ENCODE data around the gene PLCG2. TPM values are rescaled to one million over a fixed set of nuclear protein-coding genes. Genes with fewer than 3 reads are reported as not detected.

PLCG2 gene
- total RNA-seq, 2 experiments from 2014 or later = 196 to 485 TPM

- Histone ChIP-seq H4K20me1 (ENCODE audit: insufficient read depth, low read length) (no peaks in the 10 kb centered on the region), H3K9me2 (ENCODE audit: insufficient read depth, low read length) (no peaks in the 10 kb centered on the region), H3K9me3 (ENCODE audit: low read length) (0 out of 2 replicates have a peak, but pooled peaks cover 10% of the 10 kb centered on the region), H3K36me3 (ENCODE audit: insufficient read depth, low read length) (no peaks in the 10 kb centered on the region), H3K4me3 (ENCODE audit: low read depth, low read length, poor library complexity, severe bottlenecking) (no peak overlapping the region), H3K27ac (ENCODE audit: low read depth, low read length, poor library complexity, severe bottlenecking) (no peak overlapping the region), H3K4me1 (ENCODE audit: insufficient read depth, low read length, poor library complexity, severe bottlenecking) (no peaks in the 10 kb centered on the region), H3K4me2 (ENCODE audit: low read length) (no peak overlapping the region), H2AFZ (ENCODE audit: low read length) (no peak overlapping the region), H3K79me2 (ENCODE audit: insufficient read depth, low read depth, low read length) (no peaks in the 10 kb centered on the region)
- no peak for TF ChIP-seq EZH2phosphoT487 (IDR thresholded peaks at IDR 0.05; ENCODE audit: borderline replicate concordance, low read depth, low read length)
- ChIA-PET POLR2A (no interaction called here), CTCF (ENCODE audit: unreplicated experiment) (no interaction called here)
- no peak for DNase-seq (ENCODE audit: low spot score)
- BruUV-seq (replicated peaks) = no TSS peak
- intact Hi-C loops (cut with micrococcal nuclease; ENCODE audit: unreplicated experiment) = no loop called here
Measured at GRCh38 chr16:82005027-82005830, 226.1 kb downstream of the PLCG2 start.

- Histone ChIP-seq H4K20me1 (ENCODE audit: insufficient read depth, low read length) (no peaks in the 10 kb centered on the region), H3K36me3 (ENCODE audit: insufficient read depth, low read length) (no peaks in the 10 kb centered on the region), H3K4me2 (ENCODE audit: low read length) (no peak overlapping the region), H3K4me3 (ENCODE audit: low read depth, low read length, poor library complexity, severe bottlenecking) (no peak overlapping the region), H2AFZ (ENCODE audit: low read length) (no peak overlapping the region), H3K79me2 (ENCODE audit: insufficient read depth, low read depth, low read length) (no peaks in the 10 kb centered on the region), H3K9me2 (ENCODE audit: insufficient read depth, low read length) (no peaks in the 10 kb centered on the region), H3K27ac (ENCODE audit: low read depth, low read length, poor library complexity, severe bottlenecking) (no peak overlapping the region), H3K9me3 (ENCODE audit: low read length) (0 out of 2 replicates have a peak, but pooled peaks cover 10% of the 10 kb centered on the region), H3K4me1 (ENCODE audit: insufficient read depth, low read length, poor library complexity, severe bottlenecking) (no peaks in the 10 kb centered on the region)
- intact Hi-C loops (cut with micrococcal nuclease; ENCODE audit: unreplicated experiment) = no loop called here
- ChIA-PET POLR2A (no interaction called here), CTCF (ENCODE audit: unreplicated experiment) (no interaction called here)
- no peak for DNase-seq (ENCODE audit: low spot score)
- no TSS peak for BruUV-seq (replicated peaks)
- no peak for TF ChIP-seq CTCF (conservative IDR thresholded peaks at IDR 0.05; ENCODE audit: low read length)
- TF ChIP-seq EZH2phosphoT487 (IDR thresholded peaks at IDR 0.05; ENCODE audit: borderline replicate concordance, low read depth, low read length) = no peak
Measured at GRCh38 chr16:82006036-82006435, 226.9 kb downstream of the PLCG2 start.

- intact Hi-C loops (cut with micrococcal nuclease; ENCODE audit: unreplicated experiment) = no loop called here
- Histone ChIP-seq H4K20me1 (ENCODE audit: insufficient read depth, low read length) (no peaks in the 10 kb centered on the region), H3K79me2 (ENCODE audit: insufficient read depth, low read depth, low read length) (no peaks in the 10 kb centered on the region), H3K9me2 (ENCODE audit: insufficient read depth, low read length) (no peaks in the 10 kb centered on the region), H3K4me1 (ENCODE audit: insufficient read depth, low read length, poor library complexity, severe bottlenecking) (no peaks in the 10 kb centered on the region), H2AFZ (ENCODE audit: low read length) (no peak overlapping the region), H3K4me2 (ENCODE audit: low read length) (no peak overlapping the region), H3K9me3 (ENCODE audit: low read length) (0 out of 2 replicates have a peak, but pooled peaks cover 10% of the 10 kb centered on the region), H3K36me3 (ENCODE audit: insufficient read depth, low read length) (no peaks in the 10 kb centered on the region), H3K4me3 (ENCODE audit: low read depth, low read length, poor library complexity, severe bottlenecking) (no peak overlapping the region), H3K27ac (ENCODE audit: low read depth, low read length, poor library complexity, severe bottlenecking) (no peak overlapping the region)
- TF ChIP-seq EZH2phosphoT487 (IDR thresholded peaks at IDR 0.05; ENCODE audit: borderline replicate concordance, low read depth, low read length) (no peak), CTCF (conservative IDR thresholded peaks at IDR 0.05; ENCODE audit: low read length) (no peak)
- no TSS peak for BruUV-seq (replicated peaks)
- CTCF ChIA-PET (ENCODE audit: unreplicated experiment) = no interaction called here
- POLR2A ChIA-PET = no interaction called here
- no peak for DNase-seq (ENCODE audit: low spot score)
Measured at GRCh38 chr16:82007189-82007588, 228.1 kb downstream of the PLCG2 start.

Data from OCI-LY7 (cell line).